GM12878 (cell line): ENCODE results near the gene GJA10. TPM values are rescaled to one million over a fixed set of nuclear protein-coding genes. Genes with fewer than 3 reads are reported as not detected.

Experiments used
- ATAC-seq: fragments of 200-7000 bp; cut with Tn5 transposase; 3 replicates; pipeline ENCODE4 v1.9.1; 2020; ENCODE audit warnings: mild to moderate bottlenecking, moderate library complexity
- BruUV-seq: library from RNA; stranded (reverse); fragments of 400-500 nt; replicated peaks from 2 replicates; lab custom pipeline; 2021; lab: Mats Ljungman, UMichigan
- CTCF ChIA-PET: fragments of 300-600 bp; sonication (Branson Sonifier 250); formaldehyde crosslinking; extraction: SDS; loops from one replicate; lab custom pipeline; 2021; ENCODE audit warnings: inconsistent platforms; lab: Yijun Ruan, JAX
- POLR2A ChIA-PET: fragments of 350-600 bp; formaldehyde crosslinking; extraction: SDS; loops from one replicate; lab custom pipeline; 2021; ENCODE audit warnings: inconsistent platforms; lab: Charles Lee
- RAD21 ChIA-PET: fragments of 300-600 bp; sonication (Branson Sonifier 250); formaldehyde crosslinking; loops from one replicate; lab custom pipeline; 2023; ENCODE audit warnings: antibody characterized with exemption; ENCODE audit not compliant: unreplicated experiment; lab: Charles Lee
- SMC1A ChIA-PET: fragments of 300-600 bp; sonication (Branson Sonifier 250); formaldehyde crosslinking; loops from one replicate; lab custom pipeline; 2023; ENCODE audit not compliant: unreplicated experiment, uncharacterized antibody; lab: Charles Lee
- DNase-seq: peaks from one replicate; pipeline ENCODE4 v3.0.0-alpha.2; 2011; ENCODE audit warnings: low read depth, low spot score
- FAIRE-seq: peaks from 3 replicates; lab custom pipeline; 2011; peaks lifted over from hg19 to GRCh38; lab: Jason Lieb, UNC
- H2AFZ ChIP-seq: 2 replicates; pipeline ENCODE4 v1.6.0; 2011; ENCODE audit warnings: low read depth, low read length, control low read depth; ENCODE audit not compliant: control insufficient read depth
- H3K27ac ChIP-seq: 2 replicates; pipeline ENCODE4 v1.5.1; 2011; ENCODE audit warnings: control low read depth; ENCODE audit not compliant: control insufficient read depth, insufficient read depth
- H3K27me3 ChIP-seq, 2 experiments: replicated peaks in 1 of 2; 2 replicates each; pipeline versions ENCODE4 v1.6.0 to v1.6.1; 2011; ENCODE audit warnings: low read length in 1 of 2; ENCODE audit not compliant: control insufficient read depth in 2 of 2, insufficient read depth in 2 of 2
- H3K36me3 ChIP-seq, 2 experiments: 2 replicates each; pipeline ENCODE4 v1.5.1; 2011; ENCODE audit warnings: low read length in 1 of 2; ENCODE audit not compliant: control insufficient read depth in 2 of 2, insufficient read depth in 2 of 2
- H3K4me1 ChIP-seq: 2 replicates; pipeline ENCODE4 v1.6.1; 2011; ENCODE audit warnings: mild to moderate bottlenecking, low read length, moderate library complexity, mixed read lengths; ENCODE audit not compliant: control insufficient read depth, insufficient read depth
- H3K4me2 ChIP-seq: 2 replicates; pipeline ENCODE4 v1.6.0; 2011; ENCODE audit warnings: control low read depth; ENCODE audit not compliant: control insufficient read depth, insufficient read depth
- H3K4me3 ChIP-seq: fragments of 200-600 bp; sonication (generic); 2 replicates; pipeline ENCODE4 v1.5.1; 2016
- H3K79me2 ChIP-seq: 2 replicates; pipeline ENCODE4 v1.6.0; 2011; ENCODE audit warnings: low read length; ENCODE audit not compliant: control insufficient read depth, insufficient read depth
- H3K9ac ChIP-seq: 2 replicates; pipeline ENCODE4 v1.8.0; 2011; ENCODE audit warnings: low read length, control low read depth, mixed read lengths; ENCODE audit not compliant: control insufficient read depth, insufficient read depth
- H3K9me3 ChIP-seq: replicated peaks from 3 replicates; pipeline ENCODE4 v1.5.1; 2011; ENCODE audit warnings: mild to moderate bottlenecking, low read length; ENCODE audit not compliant: control insufficient read depth, insufficient read depth
- H4K20me1 ChIP-seq: 2 replicates; pipeline ENCODE4 v1.6.0; 2011; ENCODE audit not compliant: control insufficient read depth, insufficient read depth
- CBX5 ChIP-seq: sonication (generic); IDR thresholded peaks from 2 replicates; pipeline ENCODE4 v1.6.1; 2016; ENCODE audit warnings: low read depth, moderate library complexity, mild to moderate bottlenecking, inconsistent platforms
- ESRRA ChIP-seq: IDR thresholded peaks from 2 replicates; pipeline ENCODE4 v1.6.1; 2012; ENCODE audit warnings: mild to moderate bottlenecking, low read length, improper control_type of control experiment
- FOXK2 ChIP-seq: fragments of 450-650 bp; IDR thresholded peaks from 2 replicates; pipeline ENCODE4 v1.6.1; 2017; ENCODE audit warnings: mild to moderate bottlenecking, moderate library complexity
- MYC ChIP-seq: IDR thresholded peaks from 2 replicates; pipeline ENCODE4 v1.6.1; 2011; ENCODE audit warnings: mild to moderate bottlenecking, low read length, moderate library complexity, inconsistent platforms; ENCODE audit not compliant: insufficient read depth, insufficient replicate concordance, insufficient read length, severe bottlenecking
- NBN ChIP-seq: fragments of 450-650 bp; IDR thresholded peaks from 2 replicates; pipeline ENCODE4 v1.6.1; 2016
- SREBF1 ChIP-seq: IDR thresholded peaks from 2 replicates; pipeline ENCODE4 v1.6.1; 2012; ENCODE audit warnings: mild to moderate bottlenecking, low read length
- STAT3 ChIP-seq: IDR thresholded peaks from 2 replicates; pipeline ENCODE4 v1.6.1; 2011; ENCODE audit warnings: low read depth, low read length, improper control_type of control experiment
- ZNF24 ChIP-seq: fragments of 450-650 bp; IDR thresholded peaks from 2 replicates; pipeline ENCODE4 v1.6.1; 2017; ENCODE audit warnings: antibody characterized with exemption, mild to moderate bottlenecking
- whole genome bisulfite sequencing: methylation state at CpG from one replicate; pipeline ENCODE4 v1.1.6; 2016; ENCODE audit warnings: low lambda C conversion rate; ENCODE audit not compliant: insufficient replicate concordance, insufficient coverage; ENCODE audit errors: missing lambda C conversion rate; 5-methylcytosine and 5-hydroxymethylcytosine counted together
- in situ Hi-C: fragments of 300-500 bp; cut with MboI; formaldehyde crosslinking; loops from 9 replicates; pipeline ENCODE4 v1.14.3; 2018; ENCODE audit warnings: mixed read lengths
- intact Hi-C: fragments of 100-400 bp; cut with micrococcal nuclease; formaldehyde crosslinking; loops from one replicate; pipeline ENCODE4 v1.14.2; 2022; ENCODE audit not compliant: unreplicated experiment
- polyA plus RNA-seq, 11 experiments: library from polyadenylated mRNA; depleted of rRNA in 4 of 11; unstranded in 6 of 11; stranded (reverse) in 5 of 11; fragments of >200 nt; fragmentation: Nextera tagmentation in 4 of 11; fragmentation: Illumina TruSeq in 1 of 11; extraction: Ambion mirVana in 4 of 11; extraction: Trizol in 1 of 11; gene quantifications; 1 replicate in 1 of 11; 2 replicates in 10 of 11; pipeline versions ENCODE4 v1.2.1 to v1.2.3, GENCODE V29; 2011 to 2016; ENCODE audit warnings: inconsistent platforms in 2 of 11, missing spikeins in 2 of 11, low read depth in 1 of 11
- total RNA-seq, 4 experiments: library from RNA; depleted of rRNA in 3 of 4; stranded (reverse); fragments of >200 nt in 3 of 4; fragmentation: Illumina TruSeq in 1 of 4; extraction: Trizol in 1 of 4; gene quantifications; 2 replicates each; pipeline versions ENCODE4 v1.2.1 to v1.2.3, GENCODE V29; 2013 to 2021
- TF ChIP-seq, protein P1 (sequence below): fragments of 450-650 bp; IDR thresholded peaks from 2 replicates; pipeline ENCODE4 v1.6.1; 2017; ENCODE audit warnings: mild to moderate bottlenecking
- TF ChIP-seq, protein P2 (sequence below): fragments of 450-650 bp; IDR thresholded peaks from 2 replicates; pipeline ENCODE4 v1.6.1; 2016; ENCODE audit warnings: mild to moderate bottlenecking
- TF ChIP-seq, protein P3 (sequence below): fragments of 450-650 bp; IDR thresholded peaks from 2 replicates; pipeline ENCODE4 v1.6.1; 2018; ENCODE audit warnings: borderline replicate concordance, mild to moderate bottlenecking; ENCODE audit not compliant: partially characterized antibody
- TF ChIP-seq, protein P4 (sequence below): IDR thresholded peaks from 2 replicates; pipeline ENCODE4 v1.6.1; 2011; ENCODE audit warnings: low read depth, low read length, improper control_type of control experiment, borderline replicate concordance
- TF ChIP-seq, protein P5 (sequence below): fragments of 450-650 bp; IDR thresholded peaks from 2 replicates; pipeline ENCODE4 v1.6.1; 2017; ENCODE audit warnings: antibody characterized with exemption, mild to moderate bottlenecking, moderate library complexity

Gene GJA10
- total and polyA plus RNA-seq, 10 of the 15 experiments (the other 5 are each of a cell fraction or from before 2014, with no cell fraction given) = not detected

DNA sequence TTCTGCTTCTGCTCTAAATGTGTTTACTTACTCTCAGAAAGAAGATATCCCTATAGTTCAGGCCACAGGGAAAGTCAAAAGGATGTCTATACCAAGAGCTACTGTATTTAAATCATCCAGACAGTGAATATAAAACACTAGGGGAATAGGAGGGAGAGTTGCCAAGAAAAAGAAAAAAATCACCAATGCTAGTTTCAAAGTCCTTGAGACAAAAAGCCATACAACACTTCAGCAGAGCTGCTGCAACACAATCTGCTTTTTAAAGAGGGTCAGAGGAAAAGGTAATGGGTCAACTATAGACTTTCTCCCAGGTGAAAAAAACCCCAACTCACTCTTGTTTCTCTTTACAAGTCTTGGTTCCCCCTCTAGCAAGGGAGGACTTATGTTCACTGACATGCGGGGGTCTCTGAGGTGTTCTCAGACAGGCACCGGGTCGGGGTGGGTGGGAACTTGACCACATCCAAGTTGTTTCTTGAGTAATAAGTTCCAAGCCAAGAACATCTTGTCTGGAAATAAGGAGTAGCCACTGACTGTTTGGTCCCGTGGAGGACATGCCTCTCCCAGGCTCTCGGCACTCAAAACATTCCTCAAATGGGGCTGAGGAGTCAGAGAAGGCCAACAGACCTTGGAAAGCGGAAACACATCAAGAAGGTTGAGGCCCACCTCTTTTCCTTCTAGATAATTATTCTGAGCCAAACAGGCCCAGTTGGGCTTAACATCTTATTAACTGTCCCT is 47.7 kb downstream of the GJA10 start:
- no peaks in the 10 kb centered on the region for H3K36me3 ChIP-seq
- ATAC-seq (no peak), DNase-seq (no peak), FAIRE-seq (no peak)
- H3K4me3 ChIP-seq = no peak overlapping the region
- intact Hi-C loops = loop anchor here (5.0 kb wide), 1 partner anchor 235 kb away; no protein-coding TSS in a partner anchor
- ChIA-PET RAD21 (interaction anchor here (0.5 to 3.7 kb wide), 3 partner anchors 451 to 537 kb away, joined by 3 to 104 read pairs (median 25); no protein-coding TSS in a partner anchor), CTCF (interaction anchor here (1.1 to 6.9 kb wide), 7 partner anchors 20 to 535 kb away, joined by 3 to 193 read pairs (median 6); no protein-coding TSS in a partner anchor), POLR2A (no interaction called here), SMC1A (interaction anchor here (1.0 to 3.5 kb wide), 5 partner anchors 239 to 539 kb away, joined by 3 to 97 read pairs (median 10); no protein-coding TSS in a partner anchor)
- no peak overlapping the region for H3K4me2 ChIP-seq
- in situ Hi-C loops = loop anchor here (10.0 kb wide), 1 partner anchor 453 kb away; no protein-coding TSS in a partner anchor
- no peaks in the 10 kb centered on the region; a peak in 3 of 4 replicates for H3K27me3 ChIP-seq
- no peaks in the 10 kb centered on the region for H3K79me2 ChIP-seq
- H4K20me1 ChIP-seq = no peaks in the 10 kb centered on the region; the same call in 1 of the 2 replicates
- no peak overlapping the region for H3K9ac ChIP-seq
- 32% methylated on average over 6 of the region's 6 CpGs for WGBS
- BruUV-seq = no TSS peak
- no peak overlapping the region for H2AFZ ChIP-seq
- H3K4me1 ChIP-seq = no peaks in the 10 kb centered on the region
- no peak overlapping the region for H3K27ac ChIP-seq
- H3K9me3 ChIP-seq = peaks cover 2% of the 10 kb centered on the region; the same call in 2 of the 3 replicates
- no peak for TF ChIP-seq FOXK2
- TF ChIP-seq, protein P1, sequence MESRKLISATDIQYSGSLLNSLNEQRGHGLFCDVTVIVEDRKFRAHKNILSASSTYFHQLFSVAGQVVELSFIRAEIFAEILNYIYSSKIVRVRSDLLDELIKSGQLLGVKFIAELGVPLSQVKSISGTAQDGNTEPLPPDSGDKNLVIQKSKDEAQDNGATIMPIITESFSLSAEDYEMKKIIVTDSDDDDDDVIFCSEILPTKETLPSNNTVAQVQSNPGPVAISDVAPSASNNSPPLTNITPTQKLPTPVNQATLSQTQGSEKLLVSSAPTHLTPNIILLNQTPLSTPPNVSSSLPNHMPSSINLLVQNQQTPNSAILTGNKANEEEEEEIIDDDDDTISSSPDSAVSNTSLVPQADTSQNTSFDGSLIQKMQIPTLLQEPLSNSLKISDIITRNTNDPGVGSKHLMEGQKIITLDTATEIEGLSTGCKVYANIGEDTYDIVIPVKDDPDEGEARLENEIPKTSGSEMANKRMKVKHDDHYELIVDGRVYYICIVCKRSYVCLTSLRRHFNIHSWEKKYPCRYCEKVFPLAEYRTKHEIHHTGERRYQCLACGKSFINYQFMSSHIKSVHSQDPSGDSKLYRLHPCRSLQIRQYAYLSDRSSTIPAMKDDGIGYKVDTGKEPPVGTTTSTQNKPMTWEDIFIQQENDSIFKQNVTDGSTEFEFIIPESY = no peak
- TF ChIP-seq, protein P2, sequence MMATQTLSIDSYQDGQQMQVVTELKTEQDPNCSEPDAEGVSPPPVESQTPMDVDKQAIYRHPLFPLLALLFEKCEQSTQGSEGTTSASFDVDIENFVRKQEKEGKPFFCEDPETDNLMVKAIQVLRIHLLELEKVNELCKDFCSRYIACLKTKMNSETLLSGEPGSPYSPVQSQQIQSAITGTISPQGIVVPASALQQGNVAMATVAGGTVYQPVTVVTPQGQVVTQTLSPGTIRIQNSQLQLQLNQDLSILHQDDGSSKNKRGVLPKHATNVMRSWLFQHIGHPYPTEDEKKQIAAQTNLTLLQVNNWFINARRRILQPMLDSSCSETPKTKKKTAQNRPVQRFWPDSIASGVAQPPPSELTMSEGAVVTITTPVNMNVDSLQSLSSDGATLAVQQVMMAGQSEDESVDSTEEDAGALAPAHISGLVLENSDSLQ = no peak
- TF ChIP-seq CBX5 = no peak
- no peak for TF ChIP-seq ESRRA
- TF ChIP-seq, protein P3, sequence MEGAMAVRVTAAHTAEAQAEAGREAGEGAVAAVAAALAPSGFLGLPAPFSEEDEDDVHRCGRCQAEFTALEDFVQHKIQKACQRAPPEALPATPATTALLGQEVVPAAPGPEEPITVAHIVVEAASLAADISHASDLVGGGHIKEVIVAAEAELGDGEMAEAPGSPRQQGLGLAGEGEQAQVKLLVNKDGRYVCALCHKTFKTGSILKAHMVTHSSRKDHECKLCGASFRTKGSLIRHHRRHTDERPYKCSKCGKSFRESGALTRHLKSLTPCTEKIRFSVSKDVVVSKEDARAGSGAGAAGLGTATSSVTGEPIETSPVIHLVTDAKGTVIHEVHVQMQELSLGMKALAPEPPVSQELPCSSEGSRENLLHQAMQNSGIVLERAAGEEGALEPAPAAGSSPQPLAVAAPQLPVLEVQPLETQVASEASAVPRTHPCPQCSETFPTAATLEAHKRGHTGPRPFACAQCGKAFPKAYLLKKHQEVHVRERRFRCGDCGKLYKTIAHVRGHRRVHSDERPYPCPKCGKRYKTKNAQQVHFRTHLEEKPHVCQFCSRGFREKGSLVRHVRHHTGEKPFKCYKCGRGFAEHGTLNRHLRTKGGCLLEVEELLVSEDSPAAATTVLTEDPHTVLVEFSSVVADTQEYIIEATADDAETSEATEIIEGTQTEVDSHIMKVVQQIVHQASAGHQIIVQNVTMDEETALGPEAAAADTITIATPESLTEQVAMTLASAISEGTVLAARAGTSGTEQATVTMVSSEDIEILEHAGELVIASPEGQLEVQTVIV = no peak
- TF ChIP-seq MYC = no peak
- TF ChIP-seq, protein P4, sequence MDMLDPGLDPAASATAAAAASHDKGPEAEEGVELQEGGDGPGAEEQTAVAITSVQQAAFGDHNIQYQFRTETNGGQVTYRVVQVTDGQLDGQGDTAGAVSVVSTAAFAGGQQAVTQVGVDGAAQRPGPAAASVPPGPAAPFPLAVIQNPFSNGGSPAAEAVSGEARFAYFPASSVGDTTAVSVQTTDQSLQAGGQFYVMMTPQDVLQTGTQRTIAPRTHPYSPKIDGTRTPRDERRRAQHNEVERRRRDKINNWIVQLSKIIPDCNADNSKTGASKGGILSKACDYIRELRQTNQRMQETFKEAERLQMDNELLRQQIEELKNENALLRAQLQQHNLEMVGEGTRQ = no peak
- TF ChIP-seq SREBF1 = no peak
- no peak for TF ChIP-seq STAT3
- no peak for TF ChIP-seq ZNF24
- no peak for TF ChIP-seq NBN
- TF ChIP-seq, protein P5, sequence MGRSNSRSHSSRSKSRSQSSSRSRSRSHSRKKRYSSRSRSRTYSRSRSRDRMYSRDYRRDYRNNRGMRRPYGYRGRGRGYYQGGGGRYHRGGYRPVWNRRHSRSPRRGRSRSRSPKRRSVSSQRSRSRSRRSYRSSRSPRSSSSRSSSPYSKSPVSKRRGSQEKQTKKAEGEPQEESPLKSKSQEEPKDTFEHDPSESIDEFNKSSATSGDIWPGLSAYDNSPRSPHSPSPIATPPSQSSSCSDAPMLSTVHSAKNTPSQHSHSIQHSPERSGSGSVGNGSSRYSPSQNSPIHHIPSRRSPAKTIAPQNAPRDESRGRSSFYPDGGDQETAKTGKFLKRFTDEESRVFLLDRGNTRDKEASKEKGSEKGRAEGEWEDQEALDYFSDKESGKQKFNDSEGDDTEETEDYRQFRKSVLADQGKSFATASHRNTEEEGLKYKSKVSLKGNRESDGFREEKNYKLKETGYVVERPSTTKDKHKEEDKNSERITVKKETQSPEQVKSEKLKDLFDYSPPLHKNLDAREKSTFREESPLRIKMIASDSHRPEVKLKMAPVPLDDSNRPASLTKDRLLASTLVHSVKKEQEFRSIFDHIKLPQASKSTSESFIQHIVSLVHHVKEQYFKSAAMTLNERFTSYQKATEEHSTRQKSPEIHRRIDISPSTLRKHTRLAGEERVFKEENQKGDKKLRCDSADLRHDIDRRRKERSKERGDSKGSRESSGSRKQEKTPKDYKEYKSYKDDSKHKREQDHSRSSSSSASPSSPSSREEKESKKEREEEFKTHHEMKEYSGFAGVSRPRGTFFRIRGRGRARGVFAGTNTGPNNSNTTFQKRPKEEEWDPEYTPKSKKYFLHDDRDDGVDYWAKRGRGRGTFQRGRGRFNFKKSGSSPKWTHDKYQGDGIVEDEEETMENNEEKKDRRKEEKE = no peak
